ENCODE results near the gene RGS10.

DNA sequence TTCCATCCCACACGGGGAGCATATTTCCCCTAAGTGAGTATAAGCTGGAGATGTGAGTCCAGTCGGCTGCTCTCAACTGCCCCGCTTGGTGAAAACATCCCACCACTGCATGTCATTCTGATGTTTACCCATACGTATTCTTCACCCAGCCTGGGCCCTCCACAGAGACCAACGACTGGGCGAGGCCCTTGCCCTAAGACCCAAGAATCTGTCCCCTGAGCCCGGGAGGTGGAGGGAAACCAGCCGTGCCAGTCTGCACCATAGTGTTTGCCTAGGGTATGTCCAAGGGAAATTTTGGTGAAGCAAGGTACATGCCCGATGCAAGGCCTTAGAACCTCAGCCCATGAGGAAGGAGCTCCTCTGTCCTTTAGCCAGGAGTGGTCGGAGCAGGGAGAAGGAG lies 67.9 kb downstream of the RGS10 start:
- TF ChIP-seq, protein P1, sequence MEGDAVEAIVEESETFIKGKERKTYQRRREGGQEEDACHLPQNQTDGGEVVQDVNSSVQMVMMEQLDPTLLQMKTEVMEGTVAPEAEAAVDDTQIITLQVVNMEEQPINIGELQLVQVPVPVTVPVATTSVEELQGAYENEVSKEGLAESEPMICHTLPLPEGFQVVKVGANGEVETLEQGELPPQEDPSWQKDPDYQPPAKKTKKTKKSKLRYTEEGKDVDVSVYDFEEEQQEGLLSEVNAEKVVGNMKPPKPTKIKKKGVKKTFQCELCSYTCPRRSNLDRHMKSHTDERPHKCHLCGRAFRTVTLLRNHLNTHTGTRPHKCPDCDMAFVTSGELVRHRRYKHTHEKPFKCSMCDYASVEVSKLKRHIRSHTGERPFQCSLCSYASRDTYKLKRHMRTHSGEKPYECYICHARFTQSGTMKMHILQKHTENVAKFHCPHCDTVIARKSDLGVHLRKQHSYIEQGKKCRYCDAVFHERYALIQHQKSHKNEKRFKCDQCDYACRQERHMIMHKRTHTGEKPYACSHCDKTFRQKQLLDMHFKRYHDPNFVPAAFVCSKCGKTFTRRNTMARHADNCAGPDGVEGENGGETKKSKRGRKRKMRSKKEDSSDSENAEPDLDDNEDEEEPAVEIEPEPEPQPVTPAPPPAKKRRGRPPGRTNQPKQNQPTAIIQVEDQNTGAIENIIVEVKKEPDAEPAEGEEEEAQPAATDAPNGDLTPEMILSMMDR (IDR thresholded peaks at IDR 0.05): no peak
- TF ChIP-seq POLR2A (IDR thresholded peaks at IDR 0.05) (no peak), EP300 (IDR thresholded peaks at IDR 0.05) (no peak)

Measured in tibial nerve (tissue), 4 donors.